Body of pancreas (tissue), 4 donors: ENCODE results near the gene ARHGAP33. TPM values are rescaled to one million over a fixed set of nuclear protein-coding genes. Genes with fewer than 3 reads are reported as not detected.
"Not testable (repeated sequence)": the region's sequence is repeated elsewhere in the genome, so short reads cannot be mapped to it uniquely, and the experiment has no call there.

Source experiments
- ATAC-seq: fragments of 150-250 bp; one replicate; pipeline ENCODE4 v1.9.1; 2016
- DNase-seq, 4 donors: peaks; one replicate each; pipeline ENCODE4 v3.0.0-alpha.2; 2019
- H3K27ac ChIP-seq, 4 donors: fragments of 200-600 bp; sonication (generic); 1 replicate in 3 of 4; 2 replicates in 1 of 4; pipeline versions ENCODE4 v1.5.1 to v1.6.1; 2016 to 2019; ENCODE audit warnings: mild to moderate bottlenecking in 1 of 4, mixed read lengths in 1 of 4, moderate library complexity in 1 of 4
- H3K27me3 ChIP-seq, 2 donors: fragments of 200-600 bp; sonication (generic); one replicate each; pipeline ENCODE4 v1.6.0; 2016; ENCODE audit warnings: mild to moderate bottlenecking in 1 of 2
- H3K36me3 ChIP-seq, 2 donors: fragments of 200-600 bp; sonication (generic); replicated peaks in 1 of 2; 2 replicates each; pipeline ENCODE4 v1.5.1; 2016; ENCODE audit warnings: low read depth in 2 of 2; ENCODE audit not compliant: insufficient read depth in 1 of 2
- H3K4me1 ChIP-seq: fragments of 200-600 bp; sonication (generic); one replicate; pipeline ENCODE4 v1.6.0; 2016
- H3K4me3 ChIP-seq, 2 donors: fragments of 200-600 bp; sonication (generic); 1 replicate in 1 of 2; 2 replicates in 1 of 2; pipeline ENCODE4 v1.5.1; 2016 to 2019
- H3K9me3 ChIP-seq, 3 donors: fragments of 200-600 bp; sonication (generic); 1 replicate in 2 of 3; 2 replicates in 1 of 3; pipeline ENCODE4 v1.5.1; 2016
- POLR2A ChIP-seq, 3 donors: fragments of 450-650 bp; IDR thresholded peaks; one replicate each; pipeline ENCODE4 v1.6.1; 2016; ENCODE audit warnings: antibody characterized with exemption in 3 of 3, mild to moderate bottlenecking in 2 of 3
- WGBS, 2 donors: methylation state at CpG; one replicate each; pipeline ENCODE4 v1.1.5; 2017; 5-methylcytosine and 5-hydroxymethylcytosine counted together
- intact Hi-C: fragments of 100-400 bp; cut with DNase I; formaldehyde crosslinking; loops from one replicate; pipeline ENCODE4 v1.15.1; 2023
- total RNA-seq, 2 donors: library from RNA; depleted of rRNA; stranded (reverse); fragments of >200 nt; gene quantifications; one replicate each; pipeline ENCODE4 v1.1.0, GENCODE V29; 2016
- TF ChIP-seq, protein P1 (sequence below), 7 experiments: fragments of 450-650 bp in 4 of 7; fragments of 200-600 bp in 3 of 7; sonication (generic) in 3 of 7; IDR thresholded peaks; one replicate each; pipeline ENCODE4 v1.5.1; 2016 to 2019; ENCODE audit warnings: antibody characterized with exemption in 7 of 7

Gene ARHGAP33
- total RNA-seq, 2 donors from 2014 or later = 8.6 to 71.5 TPM

GRCh38 chr19:35832054-35832453 lies 56.7 kb downstream of the ARHGAP33 start:
- no peaks in the 10 kb centered on the region for H3K9me3 ChIP-seq
- no peaks in the 10 kb centered on the region for H3K36me3 ChIP-seq
- ATAC-seq = peak; percentile 57
- intact Hi-C loops = no loop called here
- peaks cover 14% of the 10 kb centered on the region for H3K4me1 ChIP-seq
- DNase-seq = peak in 1 of 4 donors; percentile 60
- TF ChIP-seq, protein P1, sequence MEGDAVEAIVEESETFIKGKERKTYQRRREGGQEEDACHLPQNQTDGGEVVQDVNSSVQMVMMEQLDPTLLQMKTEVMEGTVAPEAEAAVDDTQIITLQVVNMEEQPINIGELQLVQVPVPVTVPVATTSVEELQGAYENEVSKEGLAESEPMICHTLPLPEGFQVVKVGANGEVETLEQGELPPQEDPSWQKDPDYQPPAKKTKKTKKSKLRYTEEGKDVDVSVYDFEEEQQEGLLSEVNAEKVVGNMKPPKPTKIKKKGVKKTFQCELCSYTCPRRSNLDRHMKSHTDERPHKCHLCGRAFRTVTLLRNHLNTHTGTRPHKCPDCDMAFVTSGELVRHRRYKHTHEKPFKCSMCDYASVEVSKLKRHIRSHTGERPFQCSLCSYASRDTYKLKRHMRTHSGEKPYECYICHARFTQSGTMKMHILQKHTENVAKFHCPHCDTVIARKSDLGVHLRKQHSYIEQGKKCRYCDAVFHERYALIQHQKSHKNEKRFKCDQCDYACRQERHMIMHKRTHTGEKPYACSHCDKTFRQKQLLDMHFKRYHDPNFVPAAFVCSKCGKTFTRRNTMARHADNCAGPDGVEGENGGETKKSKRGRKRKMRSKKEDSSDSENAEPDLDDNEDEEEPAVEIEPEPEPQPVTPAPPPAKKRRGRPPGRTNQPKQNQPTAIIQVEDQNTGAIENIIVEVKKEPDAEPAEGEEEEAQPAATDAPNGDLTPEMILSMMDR (IDR thresholded peaks at IDR 0.05) = no peak
- TF ChIP-seq POLR2A (IDR thresholded peaks at IDR 0.05) = no peak
- H3K27ac ChIP-seq = peak overlapping the region in 2 of 4 donors; percentile 12 to 32
- 7 to 20% methylated on average over 3 to 4 of the region's 4 CpGs for WGBS, 2 donors
- no peak overlapping the region for H3K4me3 ChIP-seq
- H3K27me3 ChIP-seq = no peaks in the 10 kb centered on the region

DNA sequence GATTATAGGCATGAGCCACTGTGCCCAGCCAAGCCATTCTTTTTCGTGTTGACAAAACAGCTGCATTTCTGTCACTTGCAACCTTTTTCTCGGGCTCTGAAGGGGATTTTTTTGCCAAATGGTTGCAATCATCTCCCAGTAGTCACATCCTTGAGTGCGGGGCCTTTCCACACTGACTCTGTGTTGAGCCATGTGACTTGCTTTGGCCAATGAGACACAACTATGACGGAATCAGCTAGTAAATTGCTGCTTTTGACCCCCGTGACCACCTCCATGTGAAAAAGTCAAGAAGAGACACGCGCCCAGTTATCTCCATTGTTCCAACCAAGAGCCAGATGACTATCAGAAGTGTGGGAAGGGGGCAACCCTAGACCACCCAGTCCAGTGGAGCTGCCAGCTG lies 58.6 kb downstream of the ARHGAP33 start:
- TF ChIP-seq, protein P1 (IDR thresholded peaks at IDR 0.05) = no peak
- no peak for TF ChIP-seq POLR2A (IDR thresholded peaks at IDR 0.05)
- H3K4me3 ChIP-seq = no peak overlapping the region
- intact Hi-C loops = no loop called here
- H3K4me1 ChIP-seq = peaks cover 14% of the 10 kb centered on the region
- ATAC-seq (no peak), DNase-seq (no peak)
- H3K27ac ChIP-seq = no peak overlapping the region
- H3K27me3 ChIP-seq = no peaks in the 10 kb centered on the region
- no peaks in the 10 kb centered on the region for H3K36me3 ChIP-seq
- 69 to 91% methylated on average over 7 of the region's 7 CpGs for WGBS, 2 donors
- H3K9me3 ChIP-seq = no peaks in the 10 kb centered on the region

DNA sequence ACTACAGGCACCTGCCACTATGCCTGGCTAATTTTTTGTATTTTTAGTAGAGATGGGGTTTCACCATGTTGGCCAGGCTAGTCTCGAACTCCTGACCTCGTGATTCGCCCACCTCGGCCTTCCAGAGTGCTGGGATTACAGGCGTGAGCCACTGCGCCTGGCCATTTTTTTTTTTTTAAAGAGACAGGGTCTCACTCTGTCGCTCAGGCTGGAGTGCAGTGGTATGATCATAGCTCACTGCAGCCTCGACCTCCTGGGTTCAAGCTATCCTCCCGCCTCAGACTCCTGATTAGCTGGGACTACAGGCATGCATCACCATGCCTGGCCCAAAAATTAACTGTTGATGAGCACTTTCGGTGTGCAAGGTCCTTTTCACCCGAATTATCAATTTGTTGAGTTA lies 60.7 kb downstream of the ARHGAP33 start:
- H3K27me3 ChIP-seq, H3K27ac ChIP-seq, H3K9me3 ChIP-seq, ATAC-seq, H3K36me3 ChIP-seq, H3K4me3 ChIP-seq, intact Hi-C loops, DNase-seq: not testable (repeated sequence)
- 59 to 77% methylated on average over 11 of the region's 11 CpGs for WGBS, 2 donors
- peaks cover 14% of the 10 kb centered on the region for H3K4me1 ChIP-seq

Other genes with a start within 250 kb of the ARHGAP33 start
- gene SBSN, start 247.3 kb upstream of the ARHGAP33 start, total RNA-seq = not detected
- gene GAPDHS, start 242.1 kb upstream of the ARHGAP33 start, total RNA-seq = not detected
- 10 to 100 TPM; 59.4 to 67.9 TPM for gene TMEM147, start 229.9 kb upstream of the ARHGAP33 start, total RNA-seq
- gene ATP4A, start 211.9 kb upstream of the ARHGAP33 start, total RNA-seq = 1 to 10 TPM in 1 of 2 donors, not detected in 1; 8.2 TPM
- gene PMIS2, start 189.4 kb upstream of the ARHGAP33 start, total RNA-seq = not detected
- gene HAUS5, start 162.8 kb upstream of the ARHGAP33 start, total RNA-seq = 10 to 100 TPM in 1 of 2 donors, 1 to 10 TPM in 1; 9.6 to 14.5 TPM
- 10 to 100 TPM; 26.7 to 65.3 TPM for gene RBM42, start 146.5 kb upstream of the ARHGAP33 start, total RNA-seq
- gene ETV2, start 133.8 kb upstream of the ARHGAP33 start, total RNA-seq = not detected
- 100 to 1,000 TPM; 134 to 151 TPM for gene COX6B1, start 127.2 kb upstream of the ARHGAP33 start, total RNA-seq
- not detected for gene UPK1A, start 109.0 kb upstream of the ARHGAP33 start, total RNA-seq
- not detected for gene ZBTB32, start 71.0 kb upstream of the ARHGAP33 start, total RNA-seq
- gene KMT2B, start 57.6 kb upstream of the ARHGAP33 start, total RNA-seq = 10 to 100 TPM; 18.7 to 31.6 TPM
- 10 to 100 TPM in 1 of 2 donors, 1 to 10 TPM in 1; 6.0 to 11.2 TPM for gene IGFLR1, start 33.1 kb upstream of the ARHGAP33 start, total RNA-seq
- 10 to 100 TPM; 26.2 to 83.4 TPM for gene U2AF1L4, start 30.1 kb upstream of the ARHGAP33 start, total RNA-seq
- gene PSENEN, start 29.9 kb upstream of the ARHGAP33 start, total RNA-seq = 10 to 100 TPM; 10.6 to 21.1 TPM
- gene LIN37, start 27.0 kb upstream of the ARHGAP33 start, total RNA-seq = 1 to 10 TPM; 6.7 to 7.6 TPM
- gene HSPB6, start 18.5 kb upstream of the ARHGAP33 start, total RNA-seq = 100 to 1,000 TPM in 1 of 2 donors, 10 to 100 TPM in 1; 35.0 to 117 TPM
- gene PROSER3, start 17.4 kb upstream of the ARHGAP33 start, total RNA-seq = 10 to 100 TPM in 1 of 2 donors, 1 to 10 TPM in 1; 7.3 to 14.2 TPM
- gene PRODH2, start 37.3 kb downstream of the ARHGAP33 start, total RNA-seq = 1 to 10 TPM in 1 of 2 donors, under 1 TPM in 1; 0.99 to 3.9 TPM
- gene NPHS1, start 76.9 kb downstream of the ARHGAP33 start, total RNA-seq = 10 to 100 TPM; 14.0 to 33.6 TPM
- gene KIRREL2, start 81.3 kb downstream of the ARHGAP33 start, total RNA-seq = 10 to 100 TPM; 42.5 to 75.5 TPM
- 10 to 100 TPM; 40.9 to 47.0 TPM for gene APLP1, start 93.0 kb downstream of the ARHGAP33 start, total RNA-seq
- 1 to 10 TPM; 6.3 to 6.5 TPM for gene NFKBID, start 125.0 kb downstream of the ARHGAP33 start, total RNA-seq
- gene HCST, start 127.0 kb downstream of the ARHGAP33 start, total RNA-seq = 1 to 10 TPM in 1 of 2 donors, not detected in 1; 5.2 TPM
- gene TYROBP, start 132.7 kb downstream of the ARHGAP33 start, total RNA-seq = 10 to 100 TPM; 19.2 to 38.6 TPM
- gene LRFN3, start 160.8 kb downstream of the ARHGAP33 start, total RNA-seq = 10 to 100 TPM; 13.2 to 14.5 TPM
- gene SDHAF1, start 219.6 kb downstream of the ARHGAP33 start, total RNA-seq = 10 to 100 TPM; 33.9 to 39.2 TPM
- 1 to 10 TPM; 4.9 to 9.3 TPM for gene SYNE4, start 233.2 kb downstream of the ARHGAP33 start, total RNA-seq
- 10 to 100 TPM in 1 of 2 donors, 1 to 10 TPM in 1; 9.6 to 33.0 TPM for gene ALKBH6, start 238.6 kb downstream of the ARHGAP33 start, total RNA-seq